ENCODE data around the gene HTRA3.

GRCh38 chr4:8276358-8277240 is 7.0 kb downstream of the HTRA3 start:
- TF ChIP-seq RAD21 (IDR thresholded peaks at IDR 0.05; ENCODE audit: low read length) (no peak), CTCF (conservative IDR thresholded peaks at IDR 0.05; ENCODE audit: low read depth, low read length) (no peak), CHD1 (IDR thresholded peaks at IDR 0.05; ENCODE audit: low read depth, low read length) (no peak), RFX5 (IDR thresholded peaks at IDR 0.05; ENCODE audit: low read depth, low read length) (no peak), MAZ (IDR thresholded peaks at IDR 0.05; ENCODE audit: borderline replicate concordance, low read depth, low read length) (no peak), POLR2A (IDR thresholded peaks at IDR 0.05; ENCODE audit: low read depth, low read length) (no peak), ELK1 (IDR thresholded peaks at IDR 0.05; ENCODE audit: borderline replicate concordance, low read depth, low read length) (no peak), FOS (IDR thresholded peaks at IDR 0.05; ENCODE audit: low read depth, low read length) (no peak), CEBPB (IDR thresholded peaks at IDR 0.05; ENCODE audit: low read depth, low read length) (no peak), SMC3 (IDR thresholded peaks at IDR 0.05; ENCODE audit: low read depth, low read length) (no peak)

Measured in IMR-90 (cell line).